Nephron (organoid): Measurements from ENCODE around the gene KCNQ1.
A peak's percentile ranks its signal among the peaks of the same experiment; 100 is the strongest.

Experiments used
- H3K27ac Mint-ChIP-seq, 3 experiments: 2 replicates each; pipeline ENCODE4 v1.8.0; 2020; ENCODE audit warnings: mixed read lengths in 3 of 3, mild to moderate bottlenecking in 2 of 3, moderate library complexity in 1 of 3
- H3K27me3 Mint-ChIP-seq: 2 replicates; pipeline ENCODE4 v1.8.0; 2021; ENCODE audit warnings: low read depth, mild to moderate bottlenecking, moderate library complexity, mixed read lengths
- H3K36me3 Mint-ChIP-seq: 2 replicates; pipeline ENCODE4 v1.8.0; 2020; ENCODE audit warnings: low read depth, mixed read lengths
- H3K4me1 Mint-ChIP-seq: 2 replicates; pipeline ENCODE4 v1.8.0; 2020; ENCODE audit warnings: mixed read lengths
- H3K4me3 Mint-ChIP-seq, 3 experiments: 2 replicates each; pipeline ENCODE4 v1.8.0; 2020; ENCODE audit warnings: mild to moderate bottlenecking in 3 of 3, mixed read lengths in 3 of 3, moderate library complexity in 2 of 3
- H3K9me3 Mint-ChIP-seq: 2 replicates; pipeline ENCODE4 v1.8.0; 2020; ENCODE audit warnings: mixed read lengths
- CTCF ChIP-seq, 3 experiments: fragments of 200-600 bp; sonication (generic); IDR thresholded peaks; one replicate each; pipeline ENCODE4 v1.5.0; 2021; ENCODE audit warnings: antibody characterized with exemption in 3 of 3; ENCODE audit not compliant: unreplicated experiment in 3 of 3

KCNQ1 gene

GRCh38 chr11:2814751-2815150, 369.9 kb downstream of the KCNQ1 start:
- peaks cover 4% of the 10 kb centered on the region for H3K36me3 Mint-ChIP-seq
- peaks cover 63% of the 10 kb centered on the region for H3K4me1 Mint-ChIP-seq
- no peak for TF ChIP-seq CTCF (IDR thresholded peaks at IDR 0.05; ENCODE audit: unreplicated experiment in 3 of 3)
- peaks cover 15% of the 10 kb centered on the region for H3K27me3 Mint-ChIP-seq
- H3K4me3 Mint-ChIP-seq: no peak overlapping the region
- H3K9me3 Mint-ChIP-seq: peaks cover 32% of the 10 kb centered on the region
- no peak overlapping the region for H3K27ac Mint-ChIP-seq

GRCh38 chr11:2815762-2816496, 371.1 kb downstream of the KCNQ1 start:
- Mint-ChIP-seq H3K27ac (peak overlapping the region in 2 of 3 experiments; percentile 62), H3K4me1 (peaks cover 56% of the 10 kb centered on the region), H3K4me3 (peak overlapping the region in 2 of 3 experiments; percentile 5 to 51), H3K27me3 (peaks cover 20% of the 10 kb centered on the region), H3K9me3 (peaks cover 37% of the 10 kb centered on the region), H3K36me3 (peaks cover 8% of the 10 kb centered on the region)
- no peak for TF ChIP-seq CTCF (IDR thresholded peaks at IDR 0.05; ENCODE audit: unreplicated experiment in 3 of 3)

- H3K4me1 Mint-ChIP-seq: peaks cover 56% of the 10 kb centered on the region
- H3K27me3 Mint-ChIP-seq: peaks cover 20% of the 10 kb centered on the region
- no peak overlapping the region for H3K4me3 Mint-ChIP-seq
- peaks cover 38% of the 10 kb centered on the region for H3K9me3 Mint-ChIP-seq
- no peak for TF ChIP-seq CTCF (IDR thresholded peaks at IDR 0.05; ENCODE audit: unreplicated experiment in 3 of 3)
- H3K36me3 Mint-ChIP-seq: peaks cover 8% of the 10 kb centered on the region
- H3K27ac Mint-ChIP-seq: peak overlapping the region in 2 of 3 experiments; percentile 62
Observed at GRCh38 chr11:2816523-2816922, 371.7 kb downstream of the KCNQ1 start.

GRCh38 chr11:2816941-2817421, 372.2 kb downstream of the KCNQ1 start:
- Mint-ChIP-seq H3K4me1 (peaks cover 53% of the 10 kb centered on the region), H3K27ac (peak overlapping the region in 2 of 3 experiments; percentile 62)
- no peak for TF ChIP-seq CTCF (IDR thresholded peaks at IDR 0.05; ENCODE audit: unreplicated experiment in 3 of 3)

GRCh38 chr11:2817431-2817830, 372.6 kb downstream of the KCNQ1 start:
- Mint-ChIP-seq H3K27ac (peak overlapping the region in 2 of 3 experiments; percentile 62 to 65), H3K36me3 (peaks cover 12% of the 10 kb centered on the region), H3K27me3 (peaks cover 13% of the 10 kb centered on the region), H3K4me1 (peaks cover 51% of the 10 kb centered on the region), H3K4me3 (peak overlapping the region in 1 of 3 experiments; percentile 62), H3K9me3 (peaks cover 47% of the 10 kb centered on the region)
- no peak for TF ChIP-seq CTCF (IDR thresholded peaks at IDR 0.05; ENCODE audit: unreplicated experiment in 3 of 3)

More at GRCh38 chr11:2816941-2817421, 372.2 kb downstream of the KCNQ1 start:
- Mint-ChIP-seq H3K27me3 (peaks cover 18% of the 10 kb centered on the region), H3K4me3 (no peak overlapping the region), H3K36me3 (peaks cover 8% of the 10 kb centered on the region), H3K9me3 (peaks cover 43% of the 10 kb centered on the region)
